Measurements from ENCODE around the gene RBBP8NL.
"Not testable (repeated sequence)": the region's sequence is repeated elsewhere in the genome, so short reads cannot be mapped to it uniquely, and the experiment has no call there.

DNA sequence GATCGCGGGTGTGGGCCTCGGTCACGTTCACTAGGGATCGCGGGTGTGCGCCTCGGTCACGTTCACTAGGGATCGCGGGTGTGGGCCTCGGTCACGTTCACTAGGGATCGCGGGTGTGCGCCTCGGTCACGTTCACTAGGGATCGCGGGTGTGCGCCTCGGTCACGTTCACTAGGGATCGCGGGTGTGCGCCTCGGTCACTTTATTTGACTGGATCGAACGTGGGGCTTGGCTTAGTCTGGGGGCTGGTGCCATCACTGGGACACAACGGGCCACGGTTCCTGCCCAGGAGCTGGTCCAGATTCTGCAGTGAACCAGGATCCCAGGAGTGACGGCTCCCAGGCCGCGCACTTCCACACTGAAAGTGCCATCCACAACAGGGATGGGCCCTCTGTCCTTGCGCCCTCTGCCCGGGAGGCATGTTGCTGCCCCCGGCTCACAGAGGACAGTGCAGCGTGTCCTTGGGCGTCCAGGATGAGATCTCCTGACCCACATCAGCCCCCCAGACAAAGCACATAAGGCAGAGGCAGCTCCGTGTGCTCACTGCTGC is 53.6 kb downstream of the RBBP8NL start:
- not testable (repeated sequence) for TF ChIP-seq POLR2A (IDR thresholded peaks at IDR 0.05; ENCODE audit: low read length); GATA1 (IDR thresholded peaks at IDR 0.05; ENCODE audit: low read depth, low read length)
